GDM1 (cell line): ENCODE data around the gene CCL4L2.
"Not testable (repeated sequence)": the region's sequence is repeated elsewhere in the genome, so short reads cannot be mapped to it uniquely, and the experiment has no call there.

Experiments
- DNase-seq: peaks from one replicate; lab custom pipeline; 2025; lab: John Stamatoyannopoulos, UW

Gene CCL4L2

DNA sequence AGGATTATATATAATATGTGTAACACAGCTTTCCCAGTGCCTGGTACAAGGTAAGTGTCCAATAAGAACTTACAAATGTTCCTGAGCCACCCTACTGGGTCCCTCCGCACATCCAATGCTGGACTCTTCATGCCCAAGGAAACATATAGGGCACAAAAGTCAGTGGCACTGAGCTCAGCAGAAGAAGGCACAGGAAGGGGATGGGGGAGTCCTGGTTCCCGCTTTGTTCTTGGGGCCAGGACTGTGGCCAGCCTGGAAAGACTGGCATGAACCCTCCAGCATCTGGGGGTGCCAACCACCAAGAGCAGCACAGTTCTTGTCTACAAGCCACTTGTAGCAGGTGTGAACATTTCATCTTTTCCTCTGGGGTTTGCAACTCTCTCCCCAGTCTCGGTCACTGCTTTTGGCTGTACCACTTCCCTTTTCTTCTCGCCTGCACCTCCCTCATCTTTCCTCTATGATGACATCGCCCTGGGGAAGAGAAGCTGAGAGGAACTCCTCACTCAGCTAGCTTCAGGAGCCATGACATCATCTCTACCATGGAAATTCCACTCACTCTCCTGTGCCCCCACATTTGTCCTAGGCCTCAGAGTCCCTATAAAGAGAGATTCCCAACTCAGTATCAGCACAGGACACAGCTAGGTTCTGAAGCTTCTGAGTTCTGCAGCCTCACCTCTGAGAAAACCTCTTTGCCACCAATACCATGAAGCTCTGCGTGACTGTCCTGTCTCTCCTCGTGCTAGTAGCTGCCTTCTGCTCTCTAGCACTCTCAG lies at the start of gene CCL4L2:
Gene CCL4L2 (plus strand): TSS at position 625 of the 773 bp plus-strand sequence.
- DNase-seq, result peak; percentile 30

DNA sequence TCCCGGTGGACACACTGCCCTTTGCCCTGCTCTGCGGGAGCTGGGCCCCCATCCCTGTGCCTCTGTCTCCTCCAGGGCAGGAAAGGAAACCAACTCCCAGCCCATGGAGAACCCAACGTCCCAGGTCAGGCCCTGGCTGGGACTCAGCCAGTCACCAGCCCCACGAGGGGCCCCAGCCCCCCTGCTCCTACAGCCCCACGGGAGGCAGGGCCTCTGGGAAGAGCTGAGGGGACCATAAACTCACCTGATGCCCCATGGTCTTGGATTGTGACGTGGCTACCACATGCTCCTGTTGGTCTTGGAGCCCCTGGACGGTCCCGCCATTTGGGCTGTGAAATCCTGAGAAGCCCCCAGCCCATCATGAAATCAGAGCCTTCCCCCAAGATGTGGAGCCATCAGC lies 42.0 kb upstream of the CCL4L2 start:
- not testable (repeated sequence) for DNase-seq

DNA sequence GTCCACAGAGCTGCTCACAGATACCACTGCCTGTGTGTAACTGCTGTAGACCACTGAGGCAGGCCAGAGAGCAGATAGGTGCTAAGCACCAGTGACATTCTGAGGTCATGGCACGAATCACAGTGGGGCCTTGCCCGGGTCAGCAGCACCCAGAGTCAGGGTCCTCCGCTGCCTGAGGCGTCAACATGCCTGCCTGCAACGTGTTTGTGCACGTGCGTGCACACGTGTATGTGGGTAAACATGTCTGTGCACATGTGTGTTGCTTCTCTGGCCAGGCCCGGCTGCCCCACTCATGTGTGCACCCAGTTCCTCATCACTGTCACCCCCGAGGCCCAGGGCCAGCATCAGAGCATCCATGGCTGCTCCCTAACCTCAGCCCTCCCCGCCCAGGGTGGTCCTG lies 34.3 kb upstream of the CCL4L2 start, which contains the start of gene TBC1D3B:
Gene TBC1D3B (minus strand): TSS at position 101 of the 400 bp plus-strand sequence. CDS start 1,586 bp downstream, outside the sequence.
- not testable (repeated sequence) for DNase-seq

DNA sequence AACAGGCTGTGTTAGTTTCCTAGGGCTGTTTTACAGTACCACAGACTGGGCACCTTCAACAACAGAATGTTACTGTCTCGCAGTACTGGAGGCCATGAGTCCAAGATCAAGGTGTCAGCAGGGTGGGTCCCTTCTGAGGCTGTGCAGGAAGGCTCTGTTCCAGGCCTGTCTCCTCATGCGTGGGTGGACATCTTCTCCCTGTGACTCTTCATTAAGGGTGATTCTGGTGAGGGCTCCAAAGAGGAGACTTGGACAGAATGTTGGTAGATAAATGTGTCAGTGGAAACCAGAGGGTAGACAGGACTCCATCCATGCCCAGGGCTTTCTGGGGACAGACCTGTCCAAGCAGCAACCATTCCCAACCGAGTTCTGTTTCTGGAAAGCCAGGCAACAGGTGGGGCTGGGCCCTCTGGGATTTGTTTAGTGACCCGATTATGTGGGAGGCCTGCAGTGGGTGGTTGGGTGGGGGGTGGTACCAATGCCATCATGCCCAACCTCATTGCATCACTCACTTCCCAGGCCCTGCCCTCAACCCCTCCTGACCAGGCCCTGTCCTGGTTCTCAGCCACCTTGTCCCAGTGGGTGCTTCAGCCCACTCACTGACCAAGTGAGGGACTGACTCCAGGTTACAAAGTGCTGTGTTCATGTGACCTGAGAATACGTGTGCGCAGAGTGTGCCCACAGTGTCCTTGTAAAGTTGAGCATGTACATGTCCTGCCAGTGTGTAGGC lies 29.3 kb upstream of the CCL4L2 start:
- not testable (repeated sequence) for DNase-seq

DNA sequence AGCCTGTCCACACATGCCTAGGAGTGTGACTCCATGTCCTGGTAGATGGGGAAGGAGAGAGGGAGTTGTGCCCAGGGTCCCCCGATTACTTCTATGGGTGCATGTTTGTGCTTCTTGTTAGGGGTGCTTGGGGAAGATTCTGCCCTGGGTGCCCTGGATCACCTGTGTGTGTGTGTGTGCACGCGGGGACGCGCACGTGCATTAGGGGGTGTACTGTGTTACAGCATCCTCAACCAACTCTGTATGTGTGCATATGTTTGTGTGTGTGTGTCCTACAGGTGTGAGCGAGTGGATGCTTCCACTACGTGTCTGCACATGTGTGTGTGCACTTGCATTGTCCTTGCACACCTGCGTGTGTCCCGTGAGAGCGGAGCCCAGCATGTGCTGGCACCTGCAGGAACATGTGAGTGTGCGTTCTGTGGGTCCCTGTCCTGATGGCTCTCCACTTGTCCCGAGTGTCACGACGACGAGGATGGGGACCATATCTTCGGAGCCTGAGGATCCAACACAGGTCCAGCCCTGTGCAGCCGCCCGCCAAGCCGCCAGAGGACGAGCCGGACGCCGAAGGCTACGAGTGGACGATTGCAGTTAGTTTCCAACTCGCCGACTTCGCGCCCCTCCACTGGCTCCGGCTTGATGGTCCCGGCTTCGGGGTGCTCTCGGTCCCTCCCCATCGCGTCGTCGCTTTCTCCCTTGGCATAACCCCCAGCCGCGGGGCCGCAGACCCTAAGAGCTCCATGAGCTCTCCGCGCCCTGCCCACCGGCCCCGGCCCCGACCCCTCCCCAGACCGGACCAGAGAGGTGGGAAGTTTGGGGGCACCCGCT lies 28.5 kb upstream of the CCL4L2 start:
- DNase-seq, result no peak

DNA sequence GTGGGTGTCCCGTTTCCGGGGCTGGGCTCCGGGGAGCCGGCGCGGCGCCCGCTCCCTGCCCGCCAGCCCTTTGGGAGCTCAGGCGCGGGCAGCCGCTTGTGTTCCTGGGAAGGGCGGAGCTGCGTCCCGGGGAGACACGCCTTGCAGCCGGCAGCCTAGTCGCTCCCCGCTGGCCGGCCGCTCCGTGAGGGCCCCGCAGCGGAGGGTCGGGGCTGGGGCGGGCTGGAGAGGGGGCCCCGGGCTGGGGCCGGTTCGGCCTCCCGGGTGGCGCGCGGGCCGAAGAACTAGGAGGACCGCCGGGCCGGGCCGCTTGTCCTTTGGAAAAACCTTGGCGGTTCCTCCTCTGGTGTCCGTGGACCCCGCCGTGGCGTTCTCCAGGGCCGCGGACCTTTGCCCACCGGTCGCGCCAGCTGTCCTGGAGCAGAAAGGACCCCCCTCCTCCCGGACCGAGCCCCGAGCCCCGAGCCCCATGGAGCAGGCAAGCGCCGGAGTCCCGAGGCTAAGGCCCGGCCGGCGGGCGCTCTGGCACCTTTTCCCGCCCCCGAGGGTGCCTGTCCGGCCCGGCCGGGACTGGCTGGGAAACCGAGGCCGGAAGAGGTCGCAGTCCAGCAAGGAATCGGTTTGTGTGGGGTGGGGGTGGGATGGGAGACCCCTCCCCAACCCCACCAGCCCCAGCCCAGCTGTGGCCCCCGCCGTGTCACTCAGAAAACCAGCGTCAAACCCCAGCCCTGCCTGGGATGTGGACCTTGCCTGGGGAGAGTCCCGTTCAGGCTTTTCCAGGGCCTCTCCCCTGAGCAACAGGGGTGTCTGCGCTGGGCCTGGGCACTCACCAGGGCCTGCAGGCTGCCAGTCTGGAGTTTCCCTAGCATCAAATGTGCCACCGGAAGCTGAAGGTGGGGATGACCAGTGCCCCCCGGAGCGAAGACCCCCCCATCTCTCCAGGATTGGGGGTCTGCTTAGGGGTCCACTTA lies 27.6 kb upstream of the CCL4L2 start:
- no peak for DNase-seq

DNA sequence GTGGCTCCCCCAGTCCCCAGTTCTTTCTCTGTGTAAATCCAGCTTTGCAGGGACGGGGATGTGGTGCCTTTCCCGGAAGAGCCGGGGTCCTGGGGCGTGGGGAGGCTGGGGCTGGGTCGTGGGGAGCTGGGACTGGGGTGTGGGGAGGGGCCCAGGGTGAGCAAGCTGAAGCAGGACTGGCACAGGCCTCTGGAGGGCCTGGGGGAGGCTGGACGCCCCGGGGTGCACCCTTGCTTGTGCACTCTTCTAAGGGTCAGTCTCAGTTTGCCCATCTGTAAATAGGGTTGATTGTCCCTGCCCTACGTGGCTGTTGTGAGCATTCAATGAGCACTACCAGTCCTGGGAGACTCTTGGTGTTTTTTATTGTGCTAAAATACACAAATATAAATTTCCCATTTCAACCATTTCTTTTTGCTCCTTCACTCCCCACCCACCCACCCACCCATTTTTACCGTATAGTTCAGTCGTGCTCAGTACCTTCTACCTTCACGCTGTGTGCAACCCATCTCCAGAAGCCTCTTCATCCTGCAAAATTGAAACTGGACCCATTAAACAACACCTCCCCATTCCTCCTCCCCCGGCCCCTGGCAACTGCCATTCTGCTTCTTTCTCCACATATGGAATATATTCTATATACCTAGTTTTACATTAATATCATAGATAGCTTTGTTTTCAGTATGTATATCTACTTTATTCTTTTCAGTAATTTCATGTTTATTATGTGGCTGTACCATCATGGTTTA lies 26.7 kb upstream of the CCL4L2 start:
- no peak for DNase-seq

DNA sequence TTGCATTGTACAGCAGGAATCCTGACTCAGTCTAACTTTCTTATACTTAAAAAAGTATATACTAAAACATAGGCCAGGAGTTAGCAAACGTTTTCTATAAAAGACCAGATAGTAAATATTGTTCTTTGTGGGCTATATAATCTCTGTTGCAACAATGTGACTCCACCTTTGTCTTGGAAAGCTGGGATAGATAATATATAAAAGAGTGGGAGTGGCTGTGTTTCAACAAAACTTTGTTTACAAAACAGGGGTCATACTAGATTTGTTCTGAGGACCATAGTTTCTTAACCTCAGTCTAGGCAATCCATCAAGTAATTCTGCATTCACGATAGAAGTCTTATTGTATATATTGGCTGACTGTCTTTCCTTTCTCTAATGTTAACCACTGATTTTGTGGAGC lies 25.4 kb upstream of the CCL4L2 start:
- DNase-seq, result no peak

DNA sequence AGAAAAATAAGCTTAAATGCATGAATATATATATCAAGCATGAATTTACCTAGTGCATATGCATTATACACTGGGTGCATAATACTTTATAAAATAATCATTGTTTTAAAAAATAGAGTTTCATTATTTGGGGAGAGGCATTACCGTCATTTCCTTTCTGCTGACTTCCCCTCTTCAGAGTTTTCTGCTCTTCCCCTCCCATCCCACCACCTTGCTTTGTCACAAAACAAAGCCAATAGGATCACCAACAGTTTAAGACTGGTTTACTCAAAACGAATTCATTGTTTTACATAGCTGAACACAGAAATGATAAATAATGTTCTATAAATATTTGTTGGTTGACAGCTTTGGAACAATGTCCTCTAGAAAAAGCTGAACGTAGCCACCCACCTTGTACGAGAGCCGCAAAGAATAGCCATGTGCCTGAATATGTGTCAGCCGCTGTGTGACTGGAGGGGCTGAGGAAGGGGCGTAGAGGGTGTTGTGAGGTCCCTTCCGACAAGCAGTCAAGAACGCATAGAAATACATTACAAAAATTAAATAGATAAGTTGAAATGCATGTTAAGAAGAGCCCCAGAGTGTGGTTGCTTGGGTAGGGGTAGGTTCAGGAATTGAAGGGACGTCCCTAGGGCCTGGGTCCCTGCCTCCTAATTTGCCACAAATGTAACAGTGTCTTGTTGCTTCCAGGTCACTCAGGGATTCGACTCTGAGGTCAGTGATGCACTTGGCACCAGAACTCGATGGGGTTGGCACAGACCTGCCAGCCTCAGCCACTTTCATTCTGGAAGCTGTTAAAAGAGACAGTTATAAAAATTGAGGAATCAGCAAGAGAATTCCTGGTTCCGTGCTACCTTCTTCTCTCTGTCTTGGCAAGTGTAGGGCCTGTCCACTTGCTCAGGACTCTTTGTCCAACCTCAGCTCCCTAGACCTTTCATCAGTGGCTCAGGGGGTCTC lies 23.8 kb upstream of the CCL4L2 start:
- not testable (repeated sequence) for DNase-seq

DNA sequence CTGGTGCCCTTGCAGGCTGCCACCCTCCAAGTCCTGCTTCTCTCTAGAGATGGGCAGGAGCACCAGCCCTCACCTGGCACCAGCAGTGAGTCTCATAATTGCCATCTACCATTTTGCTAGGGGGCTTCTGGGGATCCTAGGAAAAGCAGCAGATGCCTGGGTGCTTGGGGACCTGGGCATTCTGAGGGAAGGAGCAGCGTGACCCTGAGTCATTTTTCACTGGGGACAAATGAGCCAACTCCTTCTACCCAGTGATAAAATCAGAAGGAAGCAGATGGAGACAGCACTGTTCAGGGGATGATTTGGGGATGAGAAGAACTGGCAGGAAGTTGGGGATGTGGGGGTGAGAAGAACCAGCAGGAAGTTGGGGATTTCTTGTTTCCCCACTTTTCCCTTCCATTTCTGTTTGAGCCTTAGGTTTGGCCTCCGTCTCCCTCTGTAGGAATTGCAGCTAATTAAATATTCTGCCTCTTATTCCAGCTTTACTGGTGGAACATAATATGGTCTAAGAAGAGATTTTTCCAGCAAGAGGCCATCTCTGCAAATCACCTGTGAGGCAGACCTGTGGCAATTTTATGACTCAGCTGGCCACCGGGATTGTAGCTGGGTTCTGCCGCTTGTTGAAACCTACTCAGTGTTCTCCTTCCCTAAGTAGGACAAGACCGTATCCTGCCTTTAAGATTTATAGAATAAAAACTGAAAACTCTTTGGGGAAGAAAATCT lies 22.8 kb upstream of the CCL4L2 start:
- DNase-seq, result not testable (repeated sequence)

DNA sequence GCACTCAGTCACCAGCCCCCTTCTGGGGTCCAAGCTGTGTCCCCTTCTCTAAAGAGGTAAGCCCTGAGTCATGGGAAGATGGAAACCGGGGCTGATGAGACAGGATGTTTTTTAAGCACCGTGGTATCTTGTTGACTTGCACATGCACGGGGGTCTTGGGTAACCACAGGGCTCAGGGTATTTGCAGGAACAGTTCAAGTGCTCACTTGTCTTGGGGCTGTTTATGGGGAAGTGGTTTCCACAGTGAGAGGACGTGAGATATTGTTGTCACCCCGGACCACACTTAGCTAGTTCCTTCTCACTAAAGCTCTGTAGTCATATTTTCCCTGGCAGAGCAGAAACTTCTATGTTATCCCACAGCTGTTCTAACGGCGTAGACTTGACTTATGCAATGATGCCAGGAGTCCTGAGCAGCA lies 22.0 kb upstream of the CCL4L2 start:
- DNase-seq, result peak; percentile 86

DNA sequence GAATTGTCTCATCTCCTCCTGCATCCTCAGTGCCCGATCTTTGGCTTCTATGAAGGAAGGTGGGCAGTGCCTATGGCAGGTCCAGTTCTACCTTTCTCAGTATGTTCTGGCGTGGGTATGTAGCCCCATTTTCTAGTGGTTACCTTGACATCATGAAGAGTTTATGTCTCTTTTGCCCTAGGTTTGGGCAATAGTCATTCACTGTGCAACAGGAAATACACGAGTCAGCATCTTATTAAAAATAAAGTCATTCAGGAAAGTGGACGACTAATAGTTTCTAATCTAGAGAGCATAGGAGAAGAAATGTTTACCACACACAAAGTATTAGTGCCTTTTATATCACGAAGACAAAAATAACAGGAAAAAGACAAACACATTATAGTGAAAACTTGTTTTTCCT lies 20.9 kb upstream of the CCL4L2 start:
- DNase-seq, result not testable (repeated sequence)

DNA sequence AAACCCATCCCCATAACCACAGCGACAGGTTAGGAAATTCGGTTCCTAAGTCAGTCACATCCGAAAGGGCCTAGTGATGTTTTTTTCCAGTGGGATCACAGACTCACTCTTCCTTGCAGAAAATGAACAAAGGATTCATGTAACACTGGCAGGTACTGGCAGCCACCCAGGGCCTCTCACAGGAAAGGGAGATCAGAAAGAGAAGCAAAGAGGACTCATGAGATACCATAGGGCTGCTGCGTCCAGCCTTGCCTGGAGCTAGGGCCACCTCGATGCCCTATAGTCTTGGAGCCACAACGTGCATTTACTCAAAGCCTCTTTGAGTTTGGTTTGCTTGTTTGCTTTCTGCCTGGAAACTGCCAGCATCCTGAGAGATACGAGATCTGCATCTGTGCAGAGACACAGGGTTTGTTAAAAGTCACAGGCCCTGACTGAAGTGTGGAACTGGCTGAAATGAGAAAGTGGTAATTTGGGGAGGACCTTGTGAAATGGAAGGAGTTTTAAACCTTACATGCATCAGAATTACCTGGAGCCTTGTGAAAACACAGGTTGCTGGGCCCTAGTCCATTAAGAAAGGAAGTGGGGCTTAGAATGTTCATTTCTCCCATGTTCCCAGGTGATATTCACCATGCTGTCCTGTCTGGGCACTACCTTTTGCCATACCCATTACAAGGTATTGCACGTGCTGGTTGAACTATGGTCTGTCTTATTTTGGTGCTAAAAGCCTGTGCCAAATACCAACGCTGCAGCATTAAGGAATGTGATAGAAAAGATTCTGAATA lies 20.1 kb upstream of the CCL4L2 start:
- DNase-seq, result not testable (repeated sequence)

DNA sequence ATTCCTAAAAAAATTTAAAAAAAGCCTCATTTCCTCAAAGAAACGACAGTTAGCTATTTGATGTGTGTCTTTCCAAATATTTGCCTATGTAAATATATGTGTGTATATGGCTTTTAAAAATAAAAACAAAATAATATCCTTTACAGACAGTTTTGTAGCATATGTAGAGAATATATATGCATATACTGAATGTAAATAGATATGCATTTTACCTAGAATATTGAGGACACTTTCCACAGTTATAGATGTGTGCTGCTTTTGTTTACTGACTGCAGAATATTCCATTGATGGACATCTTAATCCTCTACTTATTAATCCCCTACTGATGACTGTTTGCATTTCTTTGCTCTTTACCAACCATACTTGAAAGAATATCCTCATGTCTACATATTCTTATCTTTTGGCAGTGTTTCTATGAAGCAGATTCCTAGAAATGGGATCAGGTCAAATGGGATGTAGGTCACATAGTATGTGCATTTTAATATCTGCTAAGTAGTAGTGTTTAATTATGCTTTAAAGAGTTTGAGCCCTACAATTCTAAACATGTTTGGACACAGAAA lies 17.6 kb upstream of the CCL4L2 start:
- DNase-seq, result no peak

DNA sequence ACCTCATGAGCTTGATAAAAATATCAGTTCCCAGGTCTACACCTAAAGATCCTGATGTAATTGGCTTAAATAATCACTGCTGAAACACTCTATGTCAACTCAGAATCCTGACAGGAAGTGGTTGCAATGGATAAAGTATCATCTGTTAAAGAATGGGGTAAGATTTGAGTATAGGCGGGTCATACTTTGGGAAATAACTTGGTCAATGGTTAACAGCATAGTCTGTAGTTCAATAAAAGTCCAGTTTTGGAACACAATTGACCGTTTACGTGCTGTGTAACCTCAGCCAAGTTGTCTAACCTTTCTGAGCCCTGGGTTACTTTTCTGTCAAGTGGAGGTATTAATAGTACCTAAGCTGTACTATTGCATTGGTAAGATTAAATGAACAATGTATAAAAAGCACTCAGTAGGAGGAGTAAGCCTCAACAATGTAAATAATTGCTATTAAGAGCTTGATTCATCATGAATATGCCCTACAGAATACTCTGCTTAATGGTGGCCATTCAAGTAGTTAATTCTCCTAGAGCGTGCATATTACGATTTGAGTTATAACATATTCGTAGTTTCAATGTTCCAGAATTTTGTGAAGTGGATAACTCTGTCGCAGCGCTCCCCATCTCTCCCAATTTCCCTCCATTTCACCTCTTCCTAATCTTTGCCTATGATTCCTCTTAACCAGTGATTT lies 16.6 kb upstream of the CCL4L2 start:
- DNase-seq, result not testable (repeated sequence)

DNA sequence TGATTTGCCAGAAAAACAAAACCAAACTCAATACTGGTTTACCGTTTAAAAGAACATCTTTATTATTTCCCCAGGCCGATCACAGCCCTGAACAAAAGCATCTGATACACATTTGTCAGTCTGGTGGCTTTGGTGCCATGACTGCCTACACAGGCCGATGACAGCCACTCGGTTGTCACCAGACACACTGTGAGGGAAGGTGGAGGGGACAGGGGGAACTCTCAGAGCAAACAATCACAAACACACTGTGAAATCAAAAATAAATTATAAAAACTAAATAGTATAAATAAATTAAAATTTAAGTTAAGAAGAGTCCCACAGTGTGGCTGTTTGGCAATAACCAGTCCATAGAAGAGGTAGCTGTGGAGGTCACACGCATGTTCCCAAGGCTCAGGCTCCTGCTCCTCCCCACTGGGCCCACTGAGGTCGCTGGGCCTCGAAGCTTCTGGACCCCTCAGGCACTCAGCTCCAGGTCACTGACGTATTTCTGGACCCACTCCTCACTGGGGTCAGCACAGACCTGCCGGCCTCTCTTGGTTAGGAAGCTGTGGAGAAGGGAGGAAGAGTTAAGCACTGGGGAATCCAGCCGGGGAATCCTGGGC lies 15.9 kb upstream of the CCL4L2 start:
- not testable (repeated sequence) for DNase-seq
